GM12878 (cell line): Measurements from ENCODE around the gene DLX3.

Source experiments
- EZH2 ChIP-seq: IDR thresholded peaks from 2 replicates; pipeline ENCODE4 v1.6.1; 2012; ENCODE audit warnings: low read depth, mild to moderate bottlenecking, control low read depth, inconsistent platforms, low read length, borderline replicate concordance; ENCODE audit not compliant: control insufficient read depth
- MYC ChIP-seq: IDR thresholded peaks from 2 replicates; pipeline ENCODE4 v1.6.1; 2011; ENCODE audit warnings: mild to moderate bottlenecking, low read length, moderate library complexity, inconsistent platforms; ENCODE audit not compliant: insufficient read depth, insufficient replicate concordance, insufficient read length, severe bottlenecking
- NFIC ChIP-seq: IDR thresholded peaks from 2 replicates; pipeline ENCODE4 v1.6.1; 2012; ENCODE audit warnings: low read depth, mild to moderate bottlenecking, inconsistent platforms, low read length, moderate library complexity
- RAD21 ChIP-seq: IDR thresholded peaks from 2 replicates; pipeline ENCODE4 v1.6.1; 2011; ENCODE audit warnings: mild to moderate bottlenecking, low read depth, low read length, moderate library complexity; ENCODE audit not compliant: insufficient read depth
- RUNX3 ChIP-seq: IDR thresholded peaks from 2 replicates; pipeline ENCODE4 v1.6.1; 2012; ENCODE audit warnings: low read length, inconsistent platforms
- ZNF274 ChIP-seq: IDR thresholded peaks from one replicate; pipeline ENCODE4 v1.8.0; 2011; ENCODE audit not compliant: insufficient read length, insufficient read depth
- TF ChIP-seq, protein P1 (sequence below), 3 experiments: IDR thresholded peaks in 2 of 3; conservative IDR thresholded peaks in 1 of 3; 2 replicates each; pipeline ENCODE4 v1.5.1; 2011; ENCODE audit warnings: low read depth in 3 of 3, low read length in 3 of 3, mild to moderate bottlenecking in 3 of 3, control low read depth in 2 of 3, moderate library complexity in 2 of 3, inconsistent platforms in 1 of 3, mixed read lengths in 1 of 3; ENCODE audit not compliant: control insufficient read depth in 2 of 3, insufficient read depth in 1 of 3; ENCODE audit errors: extremely low read depth in 1 of 3

DNA sequence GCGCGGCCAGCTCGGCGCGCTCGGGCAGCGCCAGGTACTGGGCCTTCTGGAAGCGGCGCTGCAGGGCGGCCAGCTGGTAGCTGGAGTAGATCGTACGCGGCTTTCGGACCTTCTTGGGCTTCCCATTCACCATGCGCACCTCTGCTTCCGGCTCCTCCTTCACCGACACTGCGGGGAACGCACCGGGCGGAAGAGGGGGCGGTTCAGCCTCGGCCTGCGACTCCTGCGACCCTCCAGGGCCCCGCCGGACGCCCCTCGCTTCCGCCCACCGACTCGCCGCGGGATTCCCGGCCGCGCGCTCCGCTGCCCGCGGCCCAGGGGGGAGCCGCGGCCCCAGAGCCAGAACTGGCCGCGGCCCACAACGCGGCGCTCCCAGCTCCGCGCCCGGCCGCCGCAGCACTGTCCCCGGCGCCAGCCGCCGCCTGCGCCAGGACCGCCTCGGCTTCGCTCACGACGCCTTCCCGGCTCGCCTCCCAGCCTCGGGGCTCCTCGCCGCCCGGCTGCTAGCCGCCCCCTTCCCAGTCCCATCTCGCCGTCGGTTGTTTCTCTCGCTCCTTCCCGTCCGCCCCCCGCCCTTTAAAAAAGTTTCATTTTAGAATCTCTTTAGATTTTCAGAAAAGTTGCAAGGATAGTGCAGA is 1.5 kb downstream of the DLX3 start:
- TF ChIP-seq RAD21 (no peak), NFIC (no peak), EZH2 (no peak), ZNF274 (no peak), MYC (no peak), RUNX3 (no peak)
- TF ChIP-seq, protein P1, sequence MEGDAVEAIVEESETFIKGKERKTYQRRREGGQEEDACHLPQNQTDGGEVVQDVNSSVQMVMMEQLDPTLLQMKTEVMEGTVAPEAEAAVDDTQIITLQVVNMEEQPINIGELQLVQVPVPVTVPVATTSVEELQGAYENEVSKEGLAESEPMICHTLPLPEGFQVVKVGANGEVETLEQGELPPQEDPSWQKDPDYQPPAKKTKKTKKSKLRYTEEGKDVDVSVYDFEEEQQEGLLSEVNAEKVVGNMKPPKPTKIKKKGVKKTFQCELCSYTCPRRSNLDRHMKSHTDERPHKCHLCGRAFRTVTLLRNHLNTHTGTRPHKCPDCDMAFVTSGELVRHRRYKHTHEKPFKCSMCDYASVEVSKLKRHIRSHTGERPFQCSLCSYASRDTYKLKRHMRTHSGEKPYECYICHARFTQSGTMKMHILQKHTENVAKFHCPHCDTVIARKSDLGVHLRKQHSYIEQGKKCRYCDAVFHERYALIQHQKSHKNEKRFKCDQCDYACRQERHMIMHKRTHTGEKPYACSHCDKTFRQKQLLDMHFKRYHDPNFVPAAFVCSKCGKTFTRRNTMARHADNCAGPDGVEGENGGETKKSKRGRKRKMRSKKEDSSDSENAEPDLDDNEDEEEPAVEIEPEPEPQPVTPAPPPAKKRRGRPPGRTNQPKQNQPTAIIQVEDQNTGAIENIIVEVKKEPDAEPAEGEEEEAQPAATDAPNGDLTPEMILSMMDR (IDR thresholded peaks at IDR 0.05 in 2 of 3, conservative IDR thresholded peaks at IDR 0.05 in 1 of 3; ENCODE audit: control insufficient read depth in 2 of 3, extremely low read depth in 1 of 3, insufficient read depth in 1 of 3, low read depth in 3 of 3, low read length in 3 of 3), result no peak
